PC-3 (cell line): ENCODE results near the gene CALN1. TPM values are rescaled to one million over a fixed set of nuclear protein-coding genes. Genes with fewer than 3 reads are reported as not detected.

Source experiments
- ATAC-seq: fragments of 200-7000 bp; cut with Tn5 transposase; 2 replicates; pipeline ENCODE4 v1.9.1; 2020; ENCODE audit warnings: mild to moderate bottlenecking, moderate library complexity
- BruUV-seq: library from RNA; stranded (reverse); fragments of 400-500 nt; replicated peaks from 2 replicates; lab custom pipeline; 2021; lab: Mats Ljungman, UMichigan
- CTCF ChIA-PET: fragments of 300-600 bp; sonication (Branson Sonifier 250); formaldehyde crosslinking; loops from one replicate; lab custom pipeline; 2022; ENCODE audit warnings: antibody characterized with exemption; lab: Charles Lee
- POLR2A ChIA-PET: fragments of 300-600 bp; sonication (Branson Sonifier 250); formaldehyde crosslinking; loops from one replicate; lab custom pipeline; 2022; ENCODE audit warnings: antibody characterized with exemption; ENCODE audit not compliant: unreplicated experiment; lab: Charles Lee
- DNase-seq: peaks from one replicate; pipeline ENCODE4 v3.0.0-alpha.2; 2015
- H2AFZ ChIP-seq: fragments of 300-600 bp; sonication (generic); 2 replicates; pipeline ENCODE4 v1.6.0; 2016; ENCODE audit warnings: antibody characterized with exemption, low read length
- H3F3A ChIP-seq: fragments of 300-600 bp; sonication (generic); one replicate; pipeline ENCODE4 v1.6.0; 2017; ENCODE audit warnings: antibody characterized with exemption, low read length, control low read depth, mild to moderate bottlenecking; ENCODE audit not compliant: unreplicated experiment
- H3K27ac ChIP-seq: fragments of 300-600 bp; sonication (generic); 2 replicates; pipeline ENCODE4 v1.5.1; 2016; ENCODE audit warnings: mild to moderate bottlenecking, low read length
- H3K27me3 ChIP-seq: fragments of 300-600 bp; sonication (generic); 2 replicates; pipeline ENCODE4 v1.6.1; 2016; ENCODE audit warnings: low read length, mixed read lengths
- H3K36me3 ChIP-seq: fragments of 300-600 bp; sonication (generic); 2 replicates; pipeline ENCODE4 v1.6.1; 2016; ENCODE audit warnings: low read depth, mixed run types, low read length, mixed read lengths
- H3K4me1 ChIP-seq: fragments of 300-600 bp; sonication (generic); 2 replicates; pipeline ENCODE4 v1.5.1; 2016; ENCODE audit warnings: low read length; ENCODE audit not compliant: insufficient read depth
- H3K4me2 ChIP-seq: fragments of 300-600 bp; sonication (generic); 2 replicates; pipeline ENCODE4 v1.6.0; 2016; ENCODE audit warnings: low read length
- H3K4me3 ChIP-seq: fragments of 300-600 bp; sonication (generic); 2 replicates; pipeline ENCODE4 v1.5.1; 2016; ENCODE audit warnings: mild to moderate bottlenecking, low read length, mixed read lengths
- H3K79me2 ChIP-seq: fragments of 300-600 bp; sonication (generic); 2 replicates; pipeline ENCODE4 v1.6.1; 2017; ENCODE audit warnings: low read length, mixed read lengths
- H3K9ac ChIP-seq: fragments of 300-600 bp; sonication (generic); 2 replicates; pipeline ENCODE4 v1.6.0; 2016; ENCODE audit warnings: mild to moderate bottlenecking, low read length
- H3K9me2 ChIP-seq: fragments of 300-600 bp; sonication (generic); replicated peaks from 2 replicates; pipeline ENCODE4 v1.6.1; 2016; ENCODE audit warnings: mixed run types, low read length, mixed read lengths
- H3K9me3 ChIP-seq: fragments of 300-600 bp; sonication (generic); 2 replicates; pipeline ENCODE4 v1.6.1; 2016; ENCODE audit warnings: low read length, mixed read lengths
- H4K20me1 ChIP-seq: fragments of 300-600 bp; sonication (generic); 2 replicates; pipeline ENCODE4 v1.6.1; 2016; ENCODE audit warnings: low read length, mixed read lengths
- EZH2 ChIP-seq: fragments of 300-600 bp; sonication (generic); IDR thresholded peaks from one replicate; pipeline ENCODE4 v1.6.1; 2017; ENCODE audit warnings: antibody characterized with exemption, mild to moderate bottlenecking, low read length; ENCODE audit not compliant: unreplicated experiment
- EZH2phosphoT487 ChIP-seq: fragments of 300-600 bp; sonication (generic); IDR thresholded peaks from 2 replicates; pipeline ENCODE4 v1.6.1; 2018; ENCODE audit warnings: mild to moderate bottlenecking, antibody characterized with exemption, low read length, borderline replicate concordance
- intact Hi-C: fragments of 100-400 bp; cut with micrococcal nuclease; formaldehyde crosslinking; loops from 2 replicates; pipeline ENCODE4 v1.9.0; 2023
- total RNA-seq: library from RNA; depleted of rRNA; stranded (reverse); fragments of >200 nt; gene quantifications from 2 replicates; pipeline ENCODE4 v1.2.3, GENCODE V29; 2014
- TF ChIP-seq, protein P1 (sequence below): fragments of 300-600 bp; sonication (generic); conservative IDR thresholded peaks from 2 replicates; pipeline ENCODE4 v1.5.1; 2017; ENCODE audit warnings: antibody characterized with exemption, low read depth, mild to moderate bottlenecking, low read length

Gene CALN1
- total RNA-seq, 1 experiment from 2014 or later, result not detected

DNA sequence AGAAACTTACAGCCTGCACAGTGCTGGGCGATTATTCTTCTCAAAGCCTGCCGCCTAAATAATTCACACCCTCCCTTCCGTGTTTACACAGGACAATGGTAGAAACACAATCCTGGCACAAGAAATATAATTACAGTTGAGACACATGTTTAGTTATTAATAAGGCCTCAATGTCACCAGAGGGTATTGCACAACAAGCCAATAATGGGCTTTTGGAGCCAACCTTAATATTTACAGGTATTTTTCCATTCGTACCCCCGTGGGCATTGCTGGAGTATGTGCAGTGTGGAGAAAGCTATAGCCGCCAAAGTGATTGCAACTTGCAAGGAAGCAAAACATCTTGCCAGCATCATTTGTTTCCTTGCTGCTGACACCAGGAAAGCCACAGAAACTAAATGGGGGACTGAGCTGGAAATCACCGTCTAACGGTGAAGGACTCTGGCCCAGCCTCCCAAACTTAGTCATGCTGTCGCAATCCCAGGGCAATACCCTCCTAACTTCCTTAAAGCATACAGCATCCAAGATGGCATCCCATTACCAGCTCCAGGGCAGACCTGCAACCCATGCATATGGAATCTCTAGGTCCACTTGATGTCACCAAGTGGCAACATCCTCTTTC lies 8.6 kb downstream of the CALN1 start:
- H3K36me3 ChIP-seq, result no peaks in the 10 kb centered on the region
- H3F3A ChIP-seq, result no peaks in the 10 kb centered on the region
- DNase-seq, result no peak
- H2AFZ ChIP-seq, result no peak overlapping the region
- ATAC-seq, result no peak
- no peaks in the 10 kb centered on the region for H3K79me2 ChIP-seq
- TF ChIP-seq, protein P1, sequence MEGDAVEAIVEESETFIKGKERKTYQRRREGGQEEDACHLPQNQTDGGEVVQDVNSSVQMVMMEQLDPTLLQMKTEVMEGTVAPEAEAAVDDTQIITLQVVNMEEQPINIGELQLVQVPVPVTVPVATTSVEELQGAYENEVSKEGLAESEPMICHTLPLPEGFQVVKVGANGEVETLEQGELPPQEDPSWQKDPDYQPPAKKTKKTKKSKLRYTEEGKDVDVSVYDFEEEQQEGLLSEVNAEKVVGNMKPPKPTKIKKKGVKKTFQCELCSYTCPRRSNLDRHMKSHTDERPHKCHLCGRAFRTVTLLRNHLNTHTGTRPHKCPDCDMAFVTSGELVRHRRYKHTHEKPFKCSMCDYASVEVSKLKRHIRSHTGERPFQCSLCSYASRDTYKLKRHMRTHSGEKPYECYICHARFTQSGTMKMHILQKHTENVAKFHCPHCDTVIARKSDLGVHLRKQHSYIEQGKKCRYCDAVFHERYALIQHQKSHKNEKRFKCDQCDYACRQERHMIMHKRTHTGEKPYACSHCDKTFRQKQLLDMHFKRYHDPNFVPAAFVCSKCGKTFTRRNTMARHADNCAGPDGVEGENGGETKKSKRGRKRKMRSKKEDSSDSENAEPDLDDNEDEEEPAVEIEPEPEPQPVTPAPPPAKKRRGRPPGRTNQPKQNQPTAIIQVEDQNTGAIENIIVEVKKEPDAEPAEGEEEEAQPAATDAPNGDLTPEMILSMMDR, result no peak
- no peak for TF ChIP-seq EZH2
- no peak for TF ChIP-seq EZH2phosphoT487
- H3K27me3 ChIP-seq, result no peaks in the 10 kb centered on the region
- no peaks in the 10 kb centered on the region for H3K9me3 ChIP-seq
- H4K20me1 ChIP-seq, result no peaks in the 10 kb centered on the region
- no peak overlapping the region for H3K4me2 ChIP-seq
- no peaks in the 10 kb centered on the region for H3K4me1 ChIP-seq
- no peak overlapping the region for H3K27ac ChIP-seq
- H3K9ac ChIP-seq, result no peak overlapping the region
- CTCF ChIA-PET, result no interaction called here
- no peaks in the 10 kb centered on the region for H3K9me2 ChIP-seq
- intact Hi-C loops, result no loop called here
- H3K4me3 ChIP-seq, result no peak overlapping the region
- no TSS peak for BruUV-seq
- POLR2A ChIA-PET, result no interaction called here

DNA sequence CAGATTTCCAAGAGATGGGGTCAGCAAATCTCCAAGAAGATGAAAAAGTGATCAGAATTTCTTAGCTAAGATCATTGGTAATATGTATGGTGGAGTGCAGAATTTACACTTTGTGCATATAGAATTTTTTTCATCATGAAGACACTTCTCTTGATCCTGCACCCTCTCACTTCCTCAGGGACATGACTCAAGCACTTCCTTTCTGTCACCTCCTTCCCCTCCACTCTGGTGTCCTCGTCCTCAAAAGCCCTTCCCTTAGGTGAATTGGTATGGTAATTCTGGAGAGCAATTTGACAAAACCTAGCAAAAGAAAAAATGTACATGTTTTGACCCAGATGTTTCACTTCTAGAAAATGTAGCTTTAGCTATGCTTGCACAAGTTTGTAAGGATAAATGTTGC lies 18.1 kb downstream of the CALN1 start:
- ChIA-PET POLR2A (no interaction called here), CTCF (no interaction called here)
- Histone ChIP-seq H3K4me1 (no peaks in the 10 kb centered on the region), H3K9ac (no peak overlapping the region), H3F3A (no peaks in the 10 kb centered on the region), H3K79me2 (no peaks in the 10 kb centered on the region), H3K4me3 (no peak overlapping the region), H3K9me2 (no peaks in the 10 kb centered on the region), H3K4me2 (no peak overlapping the region), H3K36me3 (no peaks in the 10 kb centered on the region), H3K27me3 (no peaks in the 10 kb centered on the region), H3K9me3 (no peaks in the 10 kb centered on the region), H3K27ac (no peak overlapping the region), H2AFZ (no peak overlapping the region), H4K20me1 (no peaks in the 10 kb centered on the region)
- no peak for ATAC-seq
- DNase-seq, result no peak
- intact Hi-C loops, result no loop called here
- BruUV-seq, result no TSS peak
- TF ChIP-seq, protein P1, result no peak
- TF ChIP-seq EZH2 (no peak), EZH2phosphoT487 (no peak)

DNA sequence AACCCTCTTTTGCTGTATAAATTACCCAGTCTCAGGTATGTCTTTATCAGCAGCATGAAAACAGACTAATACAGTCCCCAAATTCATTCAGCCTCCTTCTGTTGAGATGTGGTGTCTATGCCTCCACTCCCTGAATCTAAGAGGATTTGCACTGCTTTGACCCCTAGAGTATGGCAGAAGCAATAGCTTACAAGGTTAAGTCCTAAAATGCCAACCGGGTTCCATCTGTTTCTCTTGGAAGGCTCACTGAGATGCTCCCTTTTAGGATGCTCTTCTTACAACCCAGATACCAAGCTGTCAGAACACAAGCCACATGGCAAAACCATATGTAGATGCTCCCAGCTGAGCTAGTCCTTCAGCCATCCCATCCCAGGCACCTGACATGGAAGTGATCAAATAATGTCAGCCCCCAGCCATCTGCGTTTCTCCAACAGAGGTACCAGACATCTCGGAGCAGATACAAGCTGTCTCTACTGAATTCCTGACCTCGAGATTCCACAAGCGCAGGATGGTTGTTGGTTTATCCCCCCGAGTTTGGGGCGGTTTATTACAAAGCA lies 20.2 kb downstream of the CALN1 start:
- ChIA-PET CTCF (no interaction called here), POLR2A (no interaction called here)
- Histone ChIP-seq H3K36me3 (no peaks in the 10 kb centered on the region), H3K4me3 (no peak overlapping the region), H3K27me3 (0 out of 2 replicates have a peak, but pooled peaks cover 5% of the 10 kb centered on the region), H3K79me2 (no peaks in the 10 kb centered on the region), H3K9ac (no peak overlapping the region), H3K27ac (no peak overlapping the region), H3F3A (no peaks in the 10 kb centered on the region), H4K20me1 (no peaks in the 10 kb centered on the region), H3K4me2 (no peak overlapping the region), H2AFZ (no peak overlapping the region), H3K4me1 (no peaks in the 10 kb centered on the region), H3K9me2 (no peaks in the 10 kb centered on the region), H3K9me3 (no peaks in the 10 kb centered on the region)
- DNase-seq, result no peak
- no peak for ATAC-seq
- intact Hi-C loops, result no loop called here
- BruUV-seq, result no TSS peak
- TF ChIP-seq, protein P1, result no peak
- TF ChIP-seq EZH2phosphoT487 (no peak), EZH2 (no peak)
